ENCODE results near the gene FAM169A.

DNA sequence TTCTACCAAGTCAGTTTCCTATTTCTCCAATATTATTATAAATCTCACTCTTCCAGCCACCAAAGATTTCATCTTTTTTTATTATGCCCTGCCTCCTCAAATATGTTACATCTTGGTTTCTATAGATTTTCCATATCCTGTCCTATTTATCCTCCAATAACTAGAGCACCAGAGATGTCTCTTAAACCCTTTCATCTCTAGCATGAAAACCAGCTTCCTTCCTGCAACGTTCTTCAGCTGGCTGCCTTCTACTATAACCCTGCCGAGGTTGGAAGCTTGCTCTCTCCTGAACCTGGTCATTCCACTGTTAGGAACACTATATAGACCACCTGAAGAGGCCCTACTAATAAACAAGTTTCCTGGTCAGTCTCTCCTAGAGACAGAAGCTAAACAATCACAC lies 27.9 kb downstream of the FAM169A start:
- TF ChIP-seq CTCF (conservative IDR thresholded peaks at IDR 0.05; ENCODE audit: low read depth, low read length): no peak
- no peak for TF ChIP-seq EZH2 (IDR thresholded peaks at IDR 0.05; ENCODE audit: low read length, unreplicated experiment)
- no peak for TF ChIP-seq EZH2phosphoT487 (IDR thresholded peaks at IDR 0.05; ENCODE audit: borderline replicate concordance, low read length)
